SK-N-SH (cell line): ENCODE data around the gene FBXL7. TPM values are rescaled to one million over a fixed set of nuclear protein-coding genes. Genes with fewer than 3 reads are reported as not detected.

Experiments
- CTCF ChIA-PET: fragments of 300-600, 350-600 bp; formaldehyde crosslinking; extraction: SDS; loops from one replicate; lab custom pipeline; 2021; lab: Yijun Ruan, JAX
- POLR2A ChIA-PET: fragments of 350-600 bp; sonication (Branson Sonifier 250); formaldehyde crosslinking; extraction: SDS; loops from one replicate; lab custom pipeline; 2020; ENCODE audit warnings: antibody characterized with exemption, inconsistent platforms; lab: Yijun Ruan, JAX
- DNase-seq: peaks from one replicate; pipeline ENCODE4 v3.0.0; 2012
- H2AFZ ChIP-seq: fragments of 200-600 bp; sonication (generic); 2 replicates; pipeline ENCODE4 v1.8.1; 2016; ENCODE audit warnings: antibody characterized with exemption, mild to moderate bottlenecking, low read depth
- H3F3A ChIP-seq: fragments of 200-600 bp; sonication (generic); replicated peaks from 2 replicates; pipeline ENCODE3; 2016; ENCODE audit warnings: antibody characterized with exemption, mild to moderate bottlenecking; ENCODE audit not compliant: insufficient read depth
- H3K27ac ChIP-seq, 2 experiments: fragments of 200-500 bp in 1 of 2; fragments of 200-600 bp in 1 of 2; sonication (Bioruptor generic) in 1 of 2; sonication (generic), shearing (Covaris generic) in 1 of 2; 2 replicates each; pipeline versions ENCODE4 v1.5.1 to v1.6.1; 2014 to 2016; ENCODE audit warnings: low read depth in 2 of 2, inconsistent platforms in 1 of 2, low read length in 1 of 2, mild to moderate bottlenecking in 1 of 2, mixed read lengths in 1 of 2
- H3K27me3 ChIP-seq: fragments of 200-600 bp; sonication (generic), shearing (Covaris generic); 2 replicates; pipeline ENCODE4 v1.6.1; 2016; ENCODE audit warnings: mixed run types; ENCODE audit not compliant: insufficient read depth
- H3K36me3 ChIP-seq, 2 experiments: fragments of 200-500 bp in 1 of 2; fragments of 200-600 bp in 1 of 2; sonication (Bioruptor generic) in 1 of 2; sonication (generic) in 1 of 2; replicated peaks in 1 of 2; 2 replicates each; pipeline versions ENCODE3 to v1.5.1; 2014 to 2016; ENCODE audit warnings: low read length in 1 of 2, mild to moderate bottlenecking in 1 of 2; ENCODE audit not compliant: insufficient read depth in 2 of 2, control insufficient read depth in 1 of 2
- H3K4me1 ChIP-seq, 2 experiments: fragments of 200-500 bp in 1 of 2; fragments of 200-600 bp in 1 of 2; sonication (Bioruptor generic) in 1 of 2; sonication (generic), shearing (Covaris generic) in 1 of 2; 2 replicates each; pipeline versions ENCODE4 v1.5.1 to v1.6.1; 2014 to 2016; ENCODE audit warnings: low read depth in 1 of 2, low read length in 1 of 2, mixed run types in 1 of 2; ENCODE audit not compliant: insufficient read depth in 2 of 2, control insufficient read depth in 1 of 2
- H3K4me2 ChIP-seq: fragments of 200-600 bp; sonication (generic), shearing (Covaris generic); 2 replicates; pipeline ENCODE4 v1.6.1; 2017; ENCODE audit warnings: mixed run types
- H3K4me3 ChIP-seq, 2 experiments: fragments of 200-500 bp in 1 of 2; fragments of 200-600 bp in 1 of 2; sonication (Bioruptor generic) in 1 of 2; sonication (generic), shearing (Covaris generic) in 1 of 2; 2 replicates each; pipeline versions ENCODE4 v1.5.1 to v1.8.1; 2014 to 2016; ENCODE audit warnings: low read depth in 2 of 2, inconsistent platforms in 1 of 2, low read length in 1 of 2, mild to moderate bottlenecking in 1 of 2, mixed read lengths in 1 of 2, moderate library complexity in 1 of 2
- H3K79me2 ChIP-seq: fragments of 200-600 bp; sonication (generic); 2 replicates; pipeline ENCODE4 v1.8.1; 2017; ENCODE audit warnings: mild to moderate bottlenecking; ENCODE audit not compliant: insufficient read depth
- H3K9ac ChIP-seq: fragments of 200-600 bp; sonication (generic); 2 replicates; pipeline ENCODE4 v1.6.1; 2017; ENCODE audit warnings: mixed run types
- H3K9me2 ChIP-seq: fragments of 200-600 bp; sonication (generic); 2 replicates; pipeline ENCODE4 v1.6.1; 2017; ENCODE audit warnings: mixed run types
- H3K9me3 ChIP-seq: fragments of 200-600 bp; sonication (generic); 2 replicates; pipeline ENCODE4 v1.6.1; 2017; ENCODE audit warnings: mixed run types, mild to moderate bottlenecking, moderate library complexity
- H4K20me1 ChIP-seq: fragments of 200-600 bp; sonication (generic); 2 replicates; pipeline ENCODE4 v1.6.1; 2017; ENCODE audit warnings: mild to moderate bottlenecking, mixed run types; ENCODE audit not compliant: insufficient read depth
- CHD2 ChIP-seq: fragments of 150-350 bp; IDR thresholded peaks from 2 replicates; pipeline ENCODE4 v1.6.1; 2018; ENCODE audit warnings: low read length; ENCODE audit not compliant: partially characterized antibody
- ELF1 ChIP-seq: IDR thresholded peaks from 2 replicates; pipeline ENCODE4 v1.4.0; 2012
- EP300 ChIP-seq, 2 experiments: IDR thresholded peaks; 2 replicates each; pipeline versions ENCODE4 v1.4.0 to v1.6.1; 2012; ENCODE audit warnings: borderline replicate concordance in 1 of 2, low read depth in 1 of 2, low read length in 1 of 2
- EZH2phosphoT487 ChIP-seq: fragments of 200-600 bp; sonication (generic); IDR thresholded peaks from 2 replicates; pipeline ENCODE4 v1.6.1; 2017; ENCODE audit warnings: low read depth, mixed run types, mild to moderate bottlenecking, antibody characterized with exemption, moderate library complexity, borderline replicate concordance
- FOSL2 ChIP-seq: IDR thresholded peaks from 2 replicates; pipeline ENCODE4 v1.4.0; 2012; ENCODE audit warnings: low read depth, mild to moderate bottlenecking, moderate library complexity, borderline replicate concordance
- FOXM1 ChIP-seq: IDR thresholded peaks from 2 replicates; pipeline ENCODE4 v1.4.0; 2012; ENCODE audit warnings: low read depth, mild to moderate bottlenecking
- GABPA ChIP-seq: IDR thresholded peaks from 2 replicates; pipeline ENCODE4 v1.4.0; 2012; ENCODE audit warnings: low read depth, mild to moderate bottlenecking
- IRF3 ChIP-seq: fragments of 150-350 bp; IDR thresholded peaks from 2 replicates; pipeline ENCODE4 v1.6.1; 2016; ENCODE audit warnings: mild to moderate bottlenecking, low read depth, low read length
- JUND ChIP-seq: IDR thresholded peaks from 2 replicates; pipeline ENCODE4 v1.4.0; 2012
- NFIC ChIP-seq: IDR thresholded peaks from 2 replicates; pipeline ENCODE4 v1.4.0; 2012; ENCODE audit warnings: borderline replicate concordance
- NRF1 ChIP-seq: IDR thresholded peaks from 2 replicates; pipeline ENCODE4 v1.6.1; 2012; ENCODE audit warnings: low read depth, mild to moderate bottlenecking, low read length
- POLR2AphosphoS5 ChIP-seq: IDR thresholded peaks from 2 replicates; pipeline ENCODE4 v1.6.1; 2012; ENCODE audit warnings: low read depth, low read length
- RAD21 ChIP-seq: IDR thresholded peaks from 2 replicates; pipeline ENCODE4 v1.6.1; 2012; ENCODE audit warnings: mild to moderate bottlenecking, low read length
- RCOR1 ChIP-seq: fragments of 150-350 bp; IDR thresholded peaks from 2 replicates; pipeline ENCODE4 v1.6.1; 2017; ENCODE audit warnings: antibody characterized with exemption, low read length
- RFX5 ChIP-seq: IDR thresholded peaks from 2 replicates; pipeline ENCODE4 v1.6.1; 2012; ENCODE audit warnings: mild to moderate bottlenecking, improper control_type of control experiment, low read length
- RXRA ChIP-seq: IDR thresholded peaks from 2 replicates; pipeline ENCODE4 v1.4.0; 2012; ENCODE audit warnings: low read depth, mild to moderate bottlenecking, borderline replicate concordance
- SIN3A ChIP-seq: IDR thresholded peaks from 2 replicates; pipeline ENCODE4 v1.6.1; 2012; ENCODE audit warnings: low read depth, mild to moderate bottlenecking, low read length, moderate library complexity, borderline replicate concordance
- YY1 ChIP-seq: IDR thresholded peaks from 2 replicates; pipeline ENCODE4 v1.4.0; 2012; ENCODE audit warnings: low read depth, mild to moderate bottlenecking
- WGBS: methylation state at CpG from one replicate; pipeline ENCODE4 v1.1.6; 2017; ENCODE audit warnings: low lambda C conversion rate; 5-methylcytosine and 5-hydroxymethylcytosine counted together
- polyA plus RNA-seq, 3 experiments: library from polyadenylated mRNA; depleted of rRNA; stranded (reverse); fragments of >200 nt; gene quantifications; 2 replicates each; pipeline ENCODE4 v1.2.3, GENCODE V29; 2012

FBXL7 gene
- polyA plus RNA-seq, 1 of the 3 experiments (the other 2 are of a cell fraction) = 7.0 TPM

GRCh38 chr5:15889001-15889400 lies 389.0 kb downstream of the FBXL7 start:
- no peaks in the 10 kb centered on the region for H3F3A ChIP-seq
- POLR2A ChIA-PET = no interaction called here
- 92% methylated on average over 3 of the region's 3 CpGs for WGBS
- DNase-seq = no peak
- no peaks in the 10 kb centered on the region for H3K9me2 ChIP-seq
- no peak overlapping the region for H3K9ac ChIP-seq
- H2AFZ ChIP-seq = no peak overlapping the region
- no peak overlapping the region for H3K4me3 ChIP-seq
- TF ChIP-seq RFX5 (no peak), RCOR1 (no peak), POLR2AphosphoS5 (no peak), NFIC (no peak), ELF1 (no peak), FOSL2 (no peak), GABPA (no peak), FOXM1 (no peak), NRF1 (no peak), RXRA (no peak), SIN3A (no peak), CHD2 (no peak), JUND (no peak), YY1 (no peak), EP300 (IDR thresholded peaks at IDR 0.05; ENCODE audit: borderline replicate concordance in 1 of 2, low read depth in 1 of 2, low read length in 1 of 2) (no peak), RAD21 (no peak), EZH2phosphoT487 (no peak)
- no peaks in the 10 kb centered on the region; the same call in 1 of the 2 replicates for H4K20me1 ChIP-seq
- H3K9me3 ChIP-seq = no peaks in the 10 kb centered on the region
- H3K79me2 ChIP-seq = no peaks in the 10 kb centered on the region
- H3K4me1 ChIP-seq = no peaks in the 10 kb centered on the region
- H3K36me3 ChIP-seq = no peaks in the 10 kb centered on the region
- CTCF ChIA-PET = no interaction called here
- H3K27ac ChIP-seq = no peak overlapping the region
- H3K4me2 ChIP-seq = no peak overlapping the region
- no peaks in the 10 kb centered on the region for H3K27me3 ChIP-seq

- Histone ChIP-seq H3K36me3 (no peaks in the 10 kb centered on the region), H3K27ac (no peak overlapping the region), H3K9me2 (no peaks in the 10 kb centered on the region), H3K79me2 (no peaks in the 10 kb centered on the region), H3F3A (no peaks in the 10 kb centered on the region), H3K9ac (no peak overlapping the region), H3K4me2 (no peak overlapping the region), H3K27me3 (no peaks in the 10 kb centered on the region), H3K4me1 (no peaks in the 10 kb centered on the region), H4K20me1 (no peaks in the 10 kb centered on the region; the same call in 1 of the 2 replicates), H3K9me3 (no peaks in the 10 kb centered on the region)
- 75% methylated on average over 7 of the region's 11 CpGs for WGBS
- CTCF ChIA-PET = no interaction called here
- TF ChIP-seq YY1 (no peak), NFIC (no peak), IRF3 (no peak)
- TF ChIP-seq, all 33 proteins: peak for 0
- no peak for DNase-seq
- H2AFZ ChIP-seq = no peak overlapping the region
- POLR2A ChIA-PET = interaction anchor here (1.1 kb wide), 1 partner anchor 22 kb away, joined by 3 read pairs; no protein-coding TSS in a partner anchor
- H3K4me3 ChIP-seq = no peak overlapping the region
Measured at GRCh38 chr5:15893866-15894265, 393.9 kb downstream of the FBXL7 start.
